ENCODE measurements around the gene RSPO4. TPM values are rescaled to one million over a fixed set of nuclear protein-coding genes. Genes with fewer than 3 reads are reported as not detected.
A peak's percentile ranks its signal among the peaks of the same experiment; 100 is the strongest.

The RSPO4 gene
- total RNA-seq, 6 donors from 2014 or later, result 0.49 to 11.2 (median 4.4) TPM

- H3K4me1 ChIP-seq, result no peaks in the 10 kb centered on the region
- 64 to 71% methylated on average over 9 of the region's 9 CpGs for WGBS, 2 donors
- H3K27me3 ChIP-seq, result no peaks in the 10 kb centered on the region
- ATAC-seq (ENCODE audit: low FRiP score in 2 of 2) (no peak), DNase-seq (peak in 1 of 2 donors; percentile 1)
- no peak overlapping the region for H3K4me3 ChIP-seq
- no peaks in the 10 kb centered on the region for H3K36me3 ChIP-seq
- TF ChIP-seq POLR2A (IDR thresholded peaks at IDR 0.05) (no peak), POLR2AphosphoS5 (IDR thresholded peaks at IDR 0.05) (no peak), EP300 (IDR thresholded peaks at IDR 0.05) (no peak)
- TF ChIP-seq, protein P1, sequence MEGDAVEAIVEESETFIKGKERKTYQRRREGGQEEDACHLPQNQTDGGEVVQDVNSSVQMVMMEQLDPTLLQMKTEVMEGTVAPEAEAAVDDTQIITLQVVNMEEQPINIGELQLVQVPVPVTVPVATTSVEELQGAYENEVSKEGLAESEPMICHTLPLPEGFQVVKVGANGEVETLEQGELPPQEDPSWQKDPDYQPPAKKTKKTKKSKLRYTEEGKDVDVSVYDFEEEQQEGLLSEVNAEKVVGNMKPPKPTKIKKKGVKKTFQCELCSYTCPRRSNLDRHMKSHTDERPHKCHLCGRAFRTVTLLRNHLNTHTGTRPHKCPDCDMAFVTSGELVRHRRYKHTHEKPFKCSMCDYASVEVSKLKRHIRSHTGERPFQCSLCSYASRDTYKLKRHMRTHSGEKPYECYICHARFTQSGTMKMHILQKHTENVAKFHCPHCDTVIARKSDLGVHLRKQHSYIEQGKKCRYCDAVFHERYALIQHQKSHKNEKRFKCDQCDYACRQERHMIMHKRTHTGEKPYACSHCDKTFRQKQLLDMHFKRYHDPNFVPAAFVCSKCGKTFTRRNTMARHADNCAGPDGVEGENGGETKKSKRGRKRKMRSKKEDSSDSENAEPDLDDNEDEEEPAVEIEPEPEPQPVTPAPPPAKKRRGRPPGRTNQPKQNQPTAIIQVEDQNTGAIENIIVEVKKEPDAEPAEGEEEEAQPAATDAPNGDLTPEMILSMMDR (IDR thresholded peaks at IDR 0.05), result no peak
- no peak overlapping the region for H3K27ac ChIP-seq
- H3K9me3 ChIP-seq, result peaks cover 0 to 11% (median 6%) of the 10 kb centered on the region in 4 donors
Measured at GRCh38 chr20:934186-934840, 67.8 kb downstream of the RSPO4 start.

- DNase-seq (no peak), ATAC-seq (ENCODE audit: low FRiP score in 2 of 2) (no peak)
- H3K36me3 ChIP-seq, result no peaks in the 10 kb centered on the region
- no peaks in the 10 kb centered on the region for H3K27me3 ChIP-seq
- no peak overlapping the region for H3K27ac ChIP-seq
- H3K4me3 ChIP-seq, result no peak overlapping the region
- WGBS, 2 donors, result 62 to 91% methylated on average over 2 of the region's 2 CpGs
- no peaks in the 10 kb centered on the region for H3K4me1 ChIP-seq
- no peak for TF ChIP-seq EP300 (IDR thresholded peaks at IDR 0.05)
- TF ChIP-seq POLR2A (IDR thresholded peaks at IDR 0.05), result no peak
- TF ChIP-seq, protein P1 (IDR thresholded peaks at IDR 0.05), result no peak
- TF ChIP-seq POLR2AphosphoS5 (IDR thresholded peaks at IDR 0.05), result no peak
- H3K9me3 ChIP-seq, result peaks cover 0 to 11% (median 6%) of the 10 kb centered on the region in 4 donors
Measured at GRCh38 chr20:933029-933428, 69.1 kb downstream of the RSPO4 start.

- DNase-seq (no peak), ATAC-seq (ENCODE audit: low FRiP score in 2 of 2) (no peak)
- Histone ChIP-seq H3K27me3 (no peaks in the 10 kb centered on the region), H3K36me3 (no peaks in the 10 kb centered on the region), H3K27ac (no peak overlapping the region), H3K9me3 (peaks cover 0 to 11% (median 6%) of the 10 kb centered on the region in 4 donors), H3K4me3 (no peak overlapping the region), H3K4me1 (no peaks in the 10 kb centered on the region)
- 26 to 48% methylated on average over 1 of the region's 1 CpG for WGBS, 2 donors
- TF ChIP-seq EP300 (IDR thresholded peaks at IDR 0.05) (no peak), POLR2A (IDR thresholded peaks at IDR 0.05) (no peak), POLR2AphosphoS5 (IDR thresholded peaks at IDR 0.05) (no peak)
- TF ChIP-seq, protein P1 (IDR thresholded peaks at IDR 0.05), result no peak
Measured at GRCh38 chr20:931401-931800, 70.7 kb downstream of the RSPO4 start.

DNA sequence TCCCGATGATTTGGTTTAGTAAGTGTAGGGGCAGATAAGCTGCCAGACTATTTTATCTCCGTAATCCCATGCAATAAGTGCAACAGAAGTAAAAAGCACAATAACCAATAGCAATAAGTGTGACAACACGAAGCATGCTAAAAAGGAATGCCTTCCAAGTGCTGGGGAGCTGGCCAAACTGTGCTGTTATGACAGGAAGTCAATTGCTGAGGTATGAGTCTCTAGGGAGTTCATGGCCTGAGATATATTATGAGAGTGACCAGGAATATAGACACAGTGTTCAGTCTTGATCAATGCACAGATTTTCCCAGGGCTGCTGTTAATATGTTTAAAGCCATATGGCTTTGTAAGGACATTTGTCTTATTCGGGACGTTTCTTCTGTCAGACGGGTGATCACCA is 75.4 kb downstream of the RSPO4 start:
- no peak for ATAC-seq (ENCODE audit: low FRiP score in 2 of 2)
- peaks cover 0 to 6% (median 1%) of the 10 kb centered on the region in 4 donors for H3K9me3 ChIP-seq
- no peak overlapping the region for H3K4me3 ChIP-seq
- H3K4me1 ChIP-seq, result no peaks in the 10 kb centered on the region
- no peak overlapping the region for H3K27ac ChIP-seq
- no peaks in the 10 kb centered on the region for H3K27me3 ChIP-seq
- no peak for DNase-seq
- WGBS, 2 donors, result 56 to 63% methylated on average over 6 of the region's 6 CpGs
- no peak for TF ChIP-seq EP300 (IDR thresholded peaks at IDR 0.05)
- TF ChIP-seq POLR2AphosphoS5 (IDR thresholded peaks at IDR 0.05), result no peak
- TF ChIP-seq, protein P1 (IDR thresholded peaks at IDR 0.05), result no peak
- no peak for TF ChIP-seq POLR2A (IDR thresholded peaks at IDR 0.05)
- H3K36me3 ChIP-seq, result no peaks in the 10 kb centered on the region

DNA sequence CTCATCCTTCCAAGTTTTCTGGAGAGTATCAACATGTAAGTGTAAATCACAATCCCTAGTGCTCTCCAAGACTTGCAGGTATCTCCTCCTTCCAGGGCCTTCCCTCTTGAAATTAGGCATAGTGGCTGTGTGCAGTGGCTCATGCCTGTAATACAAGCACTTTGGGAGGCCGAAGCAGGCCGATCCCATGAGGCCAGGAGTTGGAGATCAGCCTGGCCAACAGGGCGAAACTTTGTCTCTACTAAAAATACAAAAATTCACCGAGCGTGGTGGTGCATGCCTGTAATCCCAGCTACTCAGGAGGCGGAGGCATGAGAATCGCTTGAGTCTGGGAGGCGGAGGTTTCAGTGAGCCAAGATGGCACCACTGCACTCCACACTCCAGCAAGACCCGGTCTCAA is 76.6 kb downstream of the RSPO4 start:
- Histone ChIP-seq H3K27me3 (no peaks in the 10 kb centered on the region), H3K4me1 (no peaks in the 10 kb centered on the region), H3K27ac (no peak overlapping the region), H3K4me3 (no peak overlapping the region), H3K9me3 (no peaks in the 10 kb centered on the region), H3K36me3 (no peaks in the 10 kb centered on the region)
- 93 to 96% methylated on average over 9 of the region's 9 CpGs for WGBS, 2 donors
- DNase-seq (no peak), ATAC-seq (ENCODE audit: low FRiP score in 2 of 2) (no peak)
- TF ChIP-seq POLR2A (IDR thresholded peaks at IDR 0.05) (no peak), EP300 (IDR thresholded peaks at IDR 0.05) (no peak), POLR2AphosphoS5 (IDR thresholded peaks at IDR 0.05) (no peak)
- TF ChIP-seq, protein P1 (IDR thresholded peaks at IDR 0.05), result no peak
